ENCODE data around the gene SOCS3. TPM values are rescaled to one million over a fixed set of nuclear protein-coding genes. Genes with fewer than 3 reads are reported as not detected.

The SOCS3 gene
- total RNA-seq, 1 donor from 2014 or later, result 16.9 TPM

- H3K36me3 Mint-ChIP-seq, result no peaks in the 10 kb centered on the region
- DNase-seq (ENCODE audit: extremely low spot score, unreplicated experiment), result no peak
- peak overlapping the region; percentile 86 for H3K4me3 Mint-ChIP-seq
- peaks cover 44% of the 10 kb centered on the region for H3K4me1 Mint-ChIP-seq (ENCODE audit: unreplicated experiment)
- no peaks in the 10 kb centered on the region for H3K27me3 Mint-ChIP-seq
- H3K9me3 Mint-ChIP-seq, result no peaks in the 10 kb centered on the region
- H3K27ac Mint-ChIP-seq, result peak overlapping the region; percentile 82
- TF ChIP-seq CTCF (conservative IDR thresholded peaks at IDR 0.05), result no peak
Measured at GRCh38 chr17:78361225-78361701, 1.4 kb upstream of the SOCS3 start.

GRCh38 chr17:78360371-78361224, 721 bp upstream of the SOCS3 start:
- Mint-ChIP-seq H3K9me3 (no peaks in the 10 kb centered on the region), H3K36me3 (peaks cover 4% of the 10 kb centered on the region), H3K4me1 (ENCODE audit: unreplicated experiment) (peaks cover 43% of the 10 kb centered on the region), H3K27me3 (no peaks in the 10 kb centered on the region), H3K27ac (peak overlapping the region; percentile 82), H3K4me3 (peak overlapping the region; percentile 86)
- peak; percentile 93 for TF ChIP-seq CTCF (conservative IDR thresholded peaks at IDR 0.05)
- DNase-seq (ENCODE audit: extremely low spot score, unreplicated experiment), result peak; percentile 95

GRCh38 chr17:78359321-78359996, 418 bp downstream of the SOCS3 start:
- peak overlapping the region; percentile 64 for H3K27ac Mint-ChIP-seq
- no peaks in the 10 kb centered on the region for H3K27me3 Mint-ChIP-seq
- no peaks in the 10 kb centered on the region for H3K9me3 Mint-ChIP-seq
- peaks cover 4% of the 10 kb centered on the region for H3K36me3 Mint-ChIP-seq
- peaks cover 39% of the 10 kb centered on the region for H3K4me1 Mint-ChIP-seq (ENCODE audit: unreplicated experiment)
- no peak for DNase-seq (ENCODE audit: extremely low spot score, unreplicated experiment)
- TF ChIP-seq CTCF (conservative IDR thresholded peaks at IDR 0.05), result no peak
- peak overlapping the region; percentile 86 for H3K4me3 Mint-ChIP-seq

GRCh38 chr17:78358538-78359320, 1.1 kb downstream of the SOCS3 start:
- DNase-seq (ENCODE audit: extremely low spot score, unreplicated experiment), result no peak
- H3K27me3 Mint-ChIP-seq, result no peaks in the 10 kb centered on the region
- H3K27ac Mint-ChIP-seq, result no peak overlapping the region
- H3K4me3 Mint-ChIP-seq, result peak overlapping the region; percentile 86
- peaks cover 4% of the 10 kb centered on the region for H3K36me3 Mint-ChIP-seq
- no peak for TF ChIP-seq CTCF (conservative IDR thresholded peaks at IDR 0.05)
- H3K9me3 Mint-ChIP-seq, result no peaks in the 10 kb centered on the region
- peaks cover 39% of the 10 kb centered on the region for H3K4me1 Mint-ChIP-seq (ENCODE audit: unreplicated experiment)
